GM12801 (cell line): ENCODE results near the gene DDX3X.

Experiments
- TF ChIP-seq, protein P1 (sequence below): IDR thresholded peaks from one replicate; pipeline ENCODE4 v1.5.1; 2011; ENCODE audit warnings: control low read depth; ENCODE audit not compliant: insufficient read length; ENCODE audit errors: extremely low read depth

Gene DDX3X

GRCh38 chrX:41337140-41337539 lies 3.2 kb downstream of the DDX3X start:
- TF ChIP-seq, protein P1, sequence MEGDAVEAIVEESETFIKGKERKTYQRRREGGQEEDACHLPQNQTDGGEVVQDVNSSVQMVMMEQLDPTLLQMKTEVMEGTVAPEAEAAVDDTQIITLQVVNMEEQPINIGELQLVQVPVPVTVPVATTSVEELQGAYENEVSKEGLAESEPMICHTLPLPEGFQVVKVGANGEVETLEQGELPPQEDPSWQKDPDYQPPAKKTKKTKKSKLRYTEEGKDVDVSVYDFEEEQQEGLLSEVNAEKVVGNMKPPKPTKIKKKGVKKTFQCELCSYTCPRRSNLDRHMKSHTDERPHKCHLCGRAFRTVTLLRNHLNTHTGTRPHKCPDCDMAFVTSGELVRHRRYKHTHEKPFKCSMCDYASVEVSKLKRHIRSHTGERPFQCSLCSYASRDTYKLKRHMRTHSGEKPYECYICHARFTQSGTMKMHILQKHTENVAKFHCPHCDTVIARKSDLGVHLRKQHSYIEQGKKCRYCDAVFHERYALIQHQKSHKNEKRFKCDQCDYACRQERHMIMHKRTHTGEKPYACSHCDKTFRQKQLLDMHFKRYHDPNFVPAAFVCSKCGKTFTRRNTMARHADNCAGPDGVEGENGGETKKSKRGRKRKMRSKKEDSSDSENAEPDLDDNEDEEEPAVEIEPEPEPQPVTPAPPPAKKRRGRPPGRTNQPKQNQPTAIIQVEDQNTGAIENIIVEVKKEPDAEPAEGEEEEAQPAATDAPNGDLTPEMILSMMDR: no peak

- TF ChIP-seq, protein P1: no peak
Measured at GRCh38 chrX:41338436-41338835, 4.5 kb downstream of the DDX3X start.

DNA sequence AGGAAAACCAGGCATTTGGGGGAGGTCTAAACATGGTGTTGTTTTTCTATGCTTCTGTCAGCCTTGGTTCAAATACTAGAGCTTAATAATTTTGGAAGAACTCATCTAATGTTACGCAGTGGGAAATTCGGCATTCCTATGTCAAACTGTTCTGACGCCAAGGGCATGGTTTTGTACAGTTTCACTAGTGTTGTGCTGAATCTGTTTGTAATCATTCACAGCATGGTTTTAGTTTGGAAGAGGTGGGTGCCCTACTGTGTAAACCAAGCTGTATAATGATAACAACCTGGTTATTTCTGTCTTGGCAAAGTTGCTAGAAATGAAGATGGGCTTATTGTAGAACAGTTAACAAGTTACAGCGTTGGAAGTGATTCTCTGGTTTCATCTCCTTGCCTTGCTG lies 5.2 kb downstream of the DDX3X start:
- TF ChIP-seq, protein P1: no peak

- TF ChIP-seq, protein P1: no peak
Measured at GRCh38 chrX:41344053-41344452, 10.1 kb downstream of the DDX3X start.

GRCh38 chrX:41347186-41347585 lies 13.2 kb downstream of the DDX3X start:
- TF ChIP-seq, protein P1: no peak

DNA sequence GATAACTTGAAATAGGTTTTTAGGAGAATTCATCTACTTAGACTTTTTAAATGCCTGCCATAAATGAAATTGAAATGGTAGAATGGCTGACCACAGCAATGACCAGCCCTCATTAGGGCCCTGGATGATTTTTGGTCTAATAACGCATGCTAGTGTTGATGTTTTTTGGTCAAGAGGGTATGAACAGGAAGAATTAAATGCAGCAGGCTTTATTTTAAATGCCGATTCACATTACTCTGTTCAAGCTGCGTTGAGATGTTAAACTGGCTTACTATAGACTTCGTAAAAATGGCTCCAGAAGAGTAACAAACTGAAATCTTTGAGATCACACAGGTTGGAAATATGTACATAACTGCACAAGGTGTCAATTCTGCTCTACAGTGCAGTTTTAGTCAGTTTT lies 14.6 kb downstream of the DDX3X start:
- TF ChIP-seq, protein P1: no peak

DNA sequence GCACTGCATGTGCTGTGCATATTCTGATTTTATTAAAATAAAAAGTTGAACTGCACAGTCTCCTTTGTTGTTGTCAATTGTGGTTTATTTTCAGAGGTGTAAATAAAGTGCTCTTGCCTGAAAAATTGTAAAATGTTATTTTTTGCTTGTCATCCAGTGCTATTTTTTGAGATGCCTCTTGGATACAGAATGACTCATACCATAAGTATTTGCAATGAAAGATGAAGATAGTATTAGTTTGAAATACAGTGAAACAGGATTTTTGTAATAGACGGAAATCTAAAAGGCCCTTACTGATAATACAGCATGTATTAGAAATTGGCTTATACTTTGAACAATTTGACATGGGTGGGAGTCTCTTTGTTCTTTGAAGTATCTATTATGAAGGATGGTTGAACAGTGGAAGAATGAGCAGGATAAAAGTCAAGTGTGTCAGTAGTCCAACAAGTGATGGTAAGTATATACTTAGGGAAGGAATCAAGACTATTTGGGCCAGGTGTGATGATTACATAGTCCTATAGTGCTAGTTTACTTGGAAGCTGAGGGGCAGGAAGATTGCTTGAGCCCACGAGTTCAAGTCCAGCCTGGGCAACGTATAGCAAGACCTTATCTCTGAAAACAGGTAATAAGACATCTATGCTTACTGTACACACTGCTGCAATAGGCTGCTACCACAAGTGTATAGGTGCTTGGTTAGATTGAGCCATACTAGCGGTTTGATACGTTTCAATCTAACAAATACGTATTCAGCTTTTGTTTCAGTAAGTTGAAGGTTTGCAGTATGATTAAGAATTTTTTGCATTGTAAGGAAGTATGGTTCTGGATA lies 16.4 kb downstream of the DDX3X start:
- TF ChIP-seq, protein P1: no peak
